Neural cell (in vitro differentiated cells): ENCODE data around the gene RAPGEF5. TPM values are rescaled to one million over a fixed set of nuclear protein-coding genes. Genes with fewer than 3 reads are reported as not detected.

Source experiments
- H2AFZ ChIP-seq: fragments of 200-600, 300-800 bp; sonication (generic), shearing (Covaris generic); 2 replicates; pipeline ENCODE4 v1.6.0; 2014; ENCODE audit warnings: low read depth, mild to moderate bottlenecking, antibody characterized with exemption, low read length, moderate library complexity
- H3F3A ChIP-seq: fragments of 200-600 bp; shearing (Covaris generic); 2 replicates; pipeline ENCODE4 v1.6.1; 2016; ENCODE audit warnings: mild to moderate bottlenecking, moderate library complexity, mixed read lengths, antibody characterized with exemption, low read length; ENCODE audit not compliant: insufficient read depth, poor library complexity, severe bottlenecking
- H3K27ac ChIP-seq: fragments of 200-600, 300-800 bp; sonication (generic), shearing (Covaris generic); 2 replicates; pipeline ENCODE4 v1.5.1; 2014; ENCODE audit warnings: mild to moderate bottlenecking, low read length, moderate library complexity
- H3K27me3 ChIP-seq: fragments of 300-800, 200-600 bp; sonication (generic), shearing (Covaris generic); 2 replicates; pipeline ENCODE4 v1.6.0; 2014; ENCODE audit warnings: mild to moderate bottlenecking, low read depth, low read length, moderate library complexity; ENCODE audit not compliant: insufficient read depth
- H3K36me3 ChIP-seq: fragments of 300-800, 200-600 bp; sonication (generic), shearing (Covaris generic); 2 replicates; pipeline ENCODE4 v1.5.1; 2014; ENCODE audit warnings: mild to moderate bottlenecking, antibody characterized with exemption, low read length, moderate library complexity; ENCODE audit not compliant: insufficient read depth
- H3K4me2 ChIP-seq: fragments of 300-800, 200-600 bp; sonication (generic), shearing (Covaris generic); 2 replicates; pipeline ENCODE4 v1.6.0; 2014; ENCODE audit warnings: mild to moderate bottlenecking, low read length
- H3K4me3 ChIP-seq: fragments of 300-800, 200-600 bp; sonication (generic), shearing (Covaris generic); 2 replicates; pipeline ENCODE4 v1.5.1; 2014; ENCODE audit warnings: mild to moderate bottlenecking, low read length, moderate library complexity
- H3K79me2 ChIP-seq: fragments of 200-600 bp; shearing (Covaris generic); replicated peaks from 2 replicates; pipeline ENCODE4 v1.6.0; 2014; ENCODE audit warnings: mild to moderate bottlenecking, low read length, moderate library complexity; ENCODE audit not compliant: insufficient read depth
- H3K9ac ChIP-seq: fragments of 300-800, 200-600 bp; sonication (generic), shearing (Covaris generic); 2 replicates; pipeline ENCODE4 v1.6.1; 2016; ENCODE audit warnings: mild to moderate bottlenecking, low read length, mixed read lengths
- H3K9me2 ChIP-seq: fragments of 200-600 bp; shearing (Covaris generic); 2 replicates; pipeline ENCODE4 v1.6.1; 2016; ENCODE audit warnings: mild to moderate bottlenecking, low read length, mixed read lengths; ENCODE audit not compliant: insufficient read depth
- H3K9me3 ChIP-seq: fragments of 200-600, 300-800 bp; sonication (generic), shearing (Covaris generic); 2 replicates; pipeline ENCODE4 v1.6.1; 2016; ENCODE audit warnings: mild to moderate bottlenecking, mixed run types, low read length, moderate library complexity, mixed read lengths
- H4K20me1 ChIP-seq: fragments of 200-600 bp; shearing (Covaris generic); 2 replicates; pipeline ENCODE4 v1.6.1; 2016; ENCODE audit warnings: mild to moderate bottlenecking, mixed run types; ENCODE audit not compliant: insufficient read depth
- EP300 ChIP-seq: fragments of 450-650 bp; conservative IDR thresholded peaks from 2 replicates; pipeline ENCODE4 v1.6.1; 2014; ENCODE audit warnings: antibody characterized with exemption, mild to moderate bottlenecking, moderate library complexity; ENCODE audit not compliant: poor library complexity, severe bottlenecking
- EZH2 ChIP-seq: fragments of 200-600, 300-800 bp; shearing (Covaris generic), sonication (generic); IDR thresholded peaks from 2 replicates; pipeline ENCODE4 v1.6.1; 2014; ENCODE audit warnings: antibody characterized with exemption, low read length, borderline replicate concordance, mild to moderate bottlenecking; ENCODE audit not compliant: insufficient read depth, poor library complexity, severe bottlenecking
- MXI1 ChIP-seq: fragments of 450-650 bp; conservative IDR thresholded peaks from 2 replicates; pipeline ENCODE4 v1.6.1; 2014; ENCODE audit warnings: antibody characterized with exemption, mild to moderate bottlenecking; ENCODE audit not compliant: poor library complexity, severe bottlenecking
- POLR2AphosphoS5 ChIP-seq: IDR thresholded peaks from 2 replicates; pipeline ENCODE4 v1.6.1; 2012
- RAD21 ChIP-seq: fragments of 450-650 bp; conservative IDR thresholded peaks from 2 replicates; pipeline ENCODE4 v1.6.1; 2014; ENCODE audit warnings: antibody characterized with exemption, mild to moderate bottlenecking, moderate library complexity
- SMC3 ChIP-seq: fragments of 450-650 bp; conservative IDR thresholded peaks from 2 replicates; pipeline ENCODE4 v1.6.1; 2014; ENCODE audit warnings: antibody characterized with exemption, mild to moderate bottlenecking, moderate library complexity; ENCODE audit not compliant: poor library complexity
- TAF1 ChIP-seq: IDR thresholded peaks from 2 replicates; pipeline ENCODE4 v1.6.1; 2012; ENCODE audit warnings: low read depth
- polyA plus RNA-seq: library from polyadenylated mRNA; depleted of rRNA; stranded (reverse); fragments of >200 nt; gene quantifications from 2 replicates; pipeline ENCODE4 v1.2.3, GENCODE V29; 2014
- TF ChIP-seq, protein P1 (sequence below): IDR thresholded peaks from 2 replicates; pipeline ENCODE4 v1.6.1; 2012; ENCODE audit warnings: borderline replicate concordance
- TF ChIP-seq, protein P2 (sequence below): fragments of 450-650 bp; IDR thresholded peaks from 2 replicates; pipeline ENCODE4 v1.5.1; 2014; ENCODE audit warnings: antibody characterized with exemption, mild to moderate bottlenecking, moderate library complexity; ENCODE audit not compliant: poor library complexity, severe bottlenecking

RAPGEF5 gene
- polyA plus RNA-seq, 1 donor from 2014 or later: 48.0 TPM

DNA sequence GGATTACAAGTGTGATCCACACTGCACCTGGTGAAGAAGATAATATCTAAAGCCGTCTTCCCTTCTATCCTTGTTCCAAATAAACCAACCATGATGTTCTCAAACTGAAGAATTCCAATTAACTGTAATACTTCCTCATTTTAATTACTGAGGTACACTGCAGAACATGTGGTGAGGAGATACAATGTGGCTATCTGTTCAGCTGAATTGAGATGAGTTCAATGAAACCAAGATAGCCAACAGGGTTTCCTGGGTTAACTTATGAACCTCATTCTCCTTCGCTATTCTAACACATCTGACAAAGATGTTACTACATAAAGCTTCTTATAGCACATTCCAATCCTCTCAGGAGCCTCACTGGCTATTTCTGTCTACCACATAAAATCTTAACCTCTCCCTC lies 75.5 kb downstream of the RAPGEF5 start:
- H3K9me2 ChIP-seq: no peaks in the 10 kb centered on the region
- no peak overlapping the region for H3K9ac ChIP-seq
- H3K79me2 ChIP-seq: no peaks in the 10 kb centered on the region
- TF ChIP-seq, protein P1, sequence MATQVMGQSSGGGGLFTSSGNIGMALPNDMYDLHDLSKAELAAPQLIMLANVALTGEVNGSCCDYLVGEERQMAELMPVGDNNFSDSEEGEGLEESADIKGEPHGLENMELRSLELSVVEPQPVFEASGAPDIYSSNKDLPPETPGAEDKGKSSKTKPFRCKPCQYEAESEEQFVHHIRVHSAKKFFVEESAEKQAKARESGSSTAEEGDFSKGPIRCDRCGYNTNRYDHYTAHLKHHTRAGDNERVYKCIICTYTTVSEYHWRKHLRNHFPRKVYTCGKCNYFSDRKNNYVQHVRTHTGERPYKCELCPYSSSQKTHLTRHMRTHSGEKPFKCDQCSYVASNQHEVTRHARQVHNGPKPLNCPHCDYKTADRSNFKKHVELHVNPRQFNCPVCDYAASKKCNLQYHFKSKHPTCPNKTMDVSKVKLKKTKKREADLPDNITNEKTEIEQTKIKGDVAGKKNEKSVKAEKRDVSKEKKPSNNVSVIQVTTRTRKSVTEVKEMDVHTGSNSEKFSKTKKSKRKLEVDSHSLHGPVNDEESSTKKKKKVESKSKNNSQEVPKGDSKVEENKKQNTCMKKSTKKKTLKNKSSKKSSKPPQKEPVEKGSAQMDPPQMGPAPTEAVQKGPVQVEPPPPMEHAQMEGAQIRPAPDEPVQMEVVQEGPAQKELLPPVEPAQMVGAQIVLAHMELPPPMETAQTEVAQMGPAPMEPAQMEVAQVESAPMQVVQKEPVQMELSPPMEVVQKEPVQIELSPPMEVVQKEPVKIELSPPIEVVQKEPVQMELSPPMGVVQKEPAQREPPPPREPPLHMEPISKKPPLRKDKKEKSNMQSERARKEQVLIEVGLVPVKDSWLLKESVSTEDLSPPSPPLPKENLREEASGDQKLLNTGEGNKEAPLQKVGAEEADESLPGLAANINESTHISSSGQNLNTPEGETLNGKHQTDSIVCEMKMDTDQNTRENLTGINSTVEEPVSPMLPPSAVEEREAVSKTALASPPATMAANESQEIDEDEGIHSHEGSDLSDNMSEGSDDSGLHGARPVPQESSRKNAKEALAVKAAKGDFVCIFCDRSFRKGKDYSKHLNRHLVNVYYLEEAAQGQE: no peak
- no peak for TF ChIP-seq SMC3
- no peak for TF ChIP-seq RAD21
- TF ChIP-seq TAF1: no peak
- H4K20me1 ChIP-seq: no peaks in the 10 kb centered on the region
- H3K4me3 ChIP-seq: no peak overlapping the region
- H3K9me3 ChIP-seq: no peaks in the 10 kb centered on the region
- no peak overlapping the region for H2AFZ ChIP-seq
- no peak overlapping the region for H3K27ac ChIP-seq
- H3K4me2 ChIP-seq: no peak overlapping the region
- no peaks in the 10 kb centered on the region for H3K36me3 ChIP-seq
- H3K27me3 ChIP-seq: no peaks in the 10 kb centered on the region
- no peaks in the 10 kb centered on the region for H3F3A ChIP-seq

DNA sequence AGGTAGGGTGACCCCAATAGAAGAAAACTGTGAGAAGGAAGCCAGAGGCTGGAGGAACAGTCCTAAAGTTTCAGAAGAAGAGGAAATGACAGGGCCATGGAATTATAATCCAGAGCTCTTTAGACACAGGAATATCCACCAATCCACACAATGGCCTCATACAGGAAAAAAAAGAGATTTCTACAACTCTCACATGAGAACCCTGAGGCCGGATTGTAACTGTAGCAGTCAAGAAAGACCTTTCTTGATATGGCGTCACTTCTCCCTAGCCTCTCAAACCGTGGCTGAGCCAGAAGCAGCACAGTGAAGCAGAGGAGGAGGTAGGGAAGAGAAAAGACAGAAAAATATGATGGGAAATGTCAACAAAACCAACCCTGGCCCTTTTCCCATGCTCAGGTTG lies 76.9 kb downstream of the RAPGEF5 start:
- no peaks in the 10 kb centered on the region for H3F3A ChIP-seq
- no peak overlapping the region for H3K4me2 ChIP-seq
- H3K9me2 ChIP-seq: no peaks in the 10 kb centered on the region
- no peaks in the 10 kb centered on the region for H3K9me3 ChIP-seq
- no peaks in the 10 kb centered on the region for H4K20me1 ChIP-seq
- H3K79me2 ChIP-seq: no peaks in the 10 kb centered on the region
- H2AFZ ChIP-seq: no peak overlapping the region
- no peak overlapping the region for H3K27ac ChIP-seq
- no peaks in the 10 kb centered on the region for H3K36me3 ChIP-seq
- no peaks in the 10 kb centered on the region for H3K27me3 ChIP-seq
- TF ChIP-seq EP300 (no peak), SMC3 (no peak), MXI1 (no peak), TAF1 (no peak), POLR2AphosphoS5 (no peak), EZH2 (no peak), RAD21 (no peak)
- TF ChIP-seq, protein P2, sequence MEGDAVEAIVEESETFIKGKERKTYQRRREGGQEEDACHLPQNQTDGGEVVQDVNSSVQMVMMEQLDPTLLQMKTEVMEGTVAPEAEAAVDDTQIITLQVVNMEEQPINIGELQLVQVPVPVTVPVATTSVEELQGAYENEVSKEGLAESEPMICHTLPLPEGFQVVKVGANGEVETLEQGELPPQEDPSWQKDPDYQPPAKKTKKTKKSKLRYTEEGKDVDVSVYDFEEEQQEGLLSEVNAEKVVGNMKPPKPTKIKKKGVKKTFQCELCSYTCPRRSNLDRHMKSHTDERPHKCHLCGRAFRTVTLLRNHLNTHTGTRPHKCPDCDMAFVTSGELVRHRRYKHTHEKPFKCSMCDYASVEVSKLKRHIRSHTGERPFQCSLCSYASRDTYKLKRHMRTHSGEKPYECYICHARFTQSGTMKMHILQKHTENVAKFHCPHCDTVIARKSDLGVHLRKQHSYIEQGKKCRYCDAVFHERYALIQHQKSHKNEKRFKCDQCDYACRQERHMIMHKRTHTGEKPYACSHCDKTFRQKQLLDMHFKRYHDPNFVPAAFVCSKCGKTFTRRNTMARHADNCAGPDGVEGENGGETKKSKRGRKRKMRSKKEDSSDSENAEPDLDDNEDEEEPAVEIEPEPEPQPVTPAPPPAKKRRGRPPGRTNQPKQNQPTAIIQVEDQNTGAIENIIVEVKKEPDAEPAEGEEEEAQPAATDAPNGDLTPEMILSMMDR: no peak
- TF ChIP-seq, protein P1: no peak
- H3K4me3 ChIP-seq: no peak overlapping the region
- no peak overlapping the region for H3K9ac ChIP-seq
